ENCODE measurements around the gene LINS1. TPM values are rescaled to one million over a fixed set of nuclear protein-coding genes. Genes with fewer than 3 reads are reported as not detected.
A peak's percentile ranks its signal among the peaks of the same experiment; 100 is the strongest.

The LINS1 gene
- total RNA-seq = 13.1 to 17.0 TPM (median 14.8 TPM) in 3 replicates

- Mint-ChIP-seq H3K27ac (peak within 1 kb of the TSS; percentile 91), H3K36me3 (peaks cover 9% of the 10 kb centered on the region), H3K4me1 (peaks cover 15% of the 10 kb centered on the region), H3K9me3 (no peaks in the 10 kb centered on the region), H3K4me3 (no peak within 1 kb of the TSS), H3K27me3 (ENCODE audit: low read depth) (no peaks in the 10 kb centered on the region)
- peak; percentile 99 for DNase-seq (ENCODE audit: low spot score in 2 of 2, unreplicated experiment in 2 of 2)
- no peak for TF ChIP-seq CTCF (IDR thresholded peaks at IDR 0.05; ENCODE audit: unreplicated experiment)
These were observed at the start of gene LINS1, which contains the start of gene ASB7 for GRCh38 chr15:100602064-100602822. Gene LINS1, minus strand, starts transcription at chr15:100602184. Its CDS starts 21,342 bp downstream, at chr15:100580842. Gene ASB7, plus strand, starts transcription at chr15:100602589. Its CDS starts 9,628 bp downstream, at chr15:100612217.

- no peaks in the 10 kb centered on the region for H3K4me1 Mint-ChIP-seq
- no peak overlapping the region for H3K4me3 Mint-ChIP-seq
- no peaks in the 10 kb centered on the region for H3K36me3 Mint-ChIP-seq
- H3K9me3 Mint-ChIP-seq = no peaks in the 10 kb centered on the region
- H3K27ac Mint-ChIP-seq = no peak overlapping the region
- TF ChIP-seq CTCF (IDR thresholded peaks at IDR 0.05; ENCODE audit: unreplicated experiment) = no peak
- DNase-seq (ENCODE audit: low spot score in 2 of 2, unreplicated experiment in 2 of 2) = no peak
- no peaks in the 10 kb centered on the region for H3K27me3 Mint-ChIP-seq (ENCODE audit: low read depth)
These were observed 49.3 kb upstream of the LINS1 start for GRCh38 chr15:100651253-100651652.

GRCh38 chr15:100650685-100651084, 48.7 kb upstream of the LINS1 start:
- Mint-ChIP-seq H3K36me3 (no peaks in the 10 kb centered on the region), H3K27me3 (ENCODE audit: low read depth) (no peaks in the 10 kb centered on the region), H3K9me3 (no peaks in the 10 kb centered on the region), H3K4me1 (no peaks in the 10 kb centered on the region), H3K4me3 (no peak overlapping the region), H3K27ac (no peak overlapping the region)
- no peak for DNase-seq (ENCODE audit: low spot score in 2 of 2, unreplicated experiment in 2 of 2)
- no peak for TF ChIP-seq CTCF (IDR thresholded peaks at IDR 0.05; ENCODE audit: unreplicated experiment)

GRCh38 chr15:100648951-100649350, 47.0 kb upstream of the LINS1 start:
- Mint-ChIP-seq H3K4me1 (no peaks in the 10 kb centered on the region), H3K4me3 (no peak overlapping the region), H3K27me3 (ENCODE audit: low read depth) (no peaks in the 10 kb centered on the region), H3K36me3 (no peaks in the 10 kb centered on the region), H3K27ac (no peak overlapping the region), H3K9me3 (no peaks in the 10 kb centered on the region)
- DNase-seq (ENCODE audit: low spot score in 2 of 2, unreplicated experiment in 2 of 2) = no peak
- no peak for TF ChIP-seq CTCF (IDR thresholded peaks at IDR 0.05; ENCODE audit: unreplicated experiment)

GRCh38 chr15:100645671-100646070, 43.7 kb upstream of the LINS1 start:
- no peaks in the 10 kb centered on the region for H3K27me3 Mint-ChIP-seq (ENCODE audit: low read depth)
- H3K9me3 Mint-ChIP-seq = no peaks in the 10 kb centered on the region
- TF ChIP-seq CTCF (IDR thresholded peaks at IDR 0.05; ENCODE audit: unreplicated experiment) = no peak
- DNase-seq (ENCODE audit: low spot score in 2 of 2, unreplicated experiment in 2 of 2) = no peak
- no peak overlapping the region for H3K27ac Mint-ChIP-seq
- no peaks in the 10 kb centered on the region for H3K36me3 Mint-ChIP-seq
- H3K4me1 Mint-ChIP-seq = no peaks in the 10 kb centered on the region
- no peak overlapping the region for H3K4me3 Mint-ChIP-seq

All from mesothelial cell of epicardium (in vitro differentiated cells).